HEK293T (cell line): Measurements from ENCODE around the gene MKLN1.
"Not testable (repeated sequence)": the region's sequence is repeated elsewhere in the genome, so short reads cannot be mapped to it uniquely, and the experiment has no call there.

Experiments used
- CTCF ChIA-PET: fragments of 350-600 bp; formaldehyde crosslinking; extraction: SDS; loops from one replicate; lab custom pipeline; 2021; ENCODE audit warnings: antibody characterized with exemption, inconsistent platforms; lab: Yijun Ruan, JAX
- POLR2A ChIA-PET: fragments of 350-600 bp; formaldehyde crosslinking; extraction: SDS; loops from one replicate; lab custom pipeline; 2020; ENCODE audit warnings: antibody characterized with exemption, inconsistent platforms; lab: Yijun Ruan, JAX
- DNase-seq: peaks from one replicate; pipeline ENCODE4 v3.0.0; 2012; ENCODE audit warnings: mixed read lengths; ENCODE audit errors: extremely low spot score
- ARNT ChIP-seq: fragments of 450-650 bp; IDR thresholded peaks from 2 replicates; pipeline ENCODE4 v1.6.1; 2017; ENCODE audit warnings: mild to moderate bottlenecking
- BHLHE40 ChIP-seq: fragments of 450-650 bp; IDR thresholded peaks from 2 replicates; pipeline ENCODE4 v1.6.1; 2016; ENCODE audit warnings: mild to moderate bottlenecking, moderate library complexity, borderline replicate concordance
- CTBP1 ChIP-seq: fragments of 450-650 bp; IDR thresholded peaks from 2 replicates; pipeline ENCODE4 v1.6.1; 2016; ENCODE audit warnings: borderline replicate concordance
- ELF4 ChIP-seq: fragments of 450-650 bp; IDR thresholded peaks from 2 replicates; pipeline ENCODE4 v1.6.1; 2017; ENCODE audit warnings: antibody characterized with exemption
- FOXA1 ChIP-seq: fragments of 450-650 bp; IDR thresholded peaks from 2 replicates; pipeline ENCODE4 v1.6.1; 2016; ENCODE audit warnings: mild to moderate bottlenecking
- FOXK2 ChIP-seq: fragments of 450-650 bp; IDR thresholded peaks from 2 replicates; pipeline ENCODE4 v1.6.1; 2016; ENCODE audit warnings: mild to moderate bottlenecking
- FOXM1 ChIP-seq: fragments of 450-650 bp; IDR thresholded peaks from 2 replicates; pipeline ENCODE4 v1.6.1; 2017; ENCODE audit warnings: mild to moderate bottlenecking, borderline replicate concordance
- HDGF ChIP-seq: fragments of 450-650 bp; IDR thresholded peaks from 2 replicates; pipeline ENCODE4 v1.6.1; 2017; ENCODE audit warnings: antibody characterized with exemption, borderline replicate concordance
- L3MBTL2 ChIP-seq: fragments of 450-650 bp; conservative IDR thresholded peaks from 2 replicates; pipeline ENCODE4 v1.6.1; 2016; ENCODE audit warnings: mild to moderate bottlenecking
- LEF1 ChIP-seq: fragments of 450-650 bp; IDR thresholded peaks from 2 replicates; pipeline ENCODE4 v1.6.1; 2017; ENCODE audit warnings: mild to moderate bottlenecking, borderline replicate concordance
- NFRKB ChIP-seq: fragments of 450-650 bp; IDR thresholded peaks from 2 replicates; pipeline ENCODE4 v1.6.1; 2016; ENCODE audit warnings: mild to moderate bottlenecking, moderate library complexity
- PKNOX1 ChIP-seq: fragments of 450-650 bp; IDR thresholded peaks from 2 replicates; pipeline ENCODE4 v1.6.1; 2016
- SP1 ChIP-seq: fragments of 450-650 bp; IDR thresholded peaks from 2 replicates; pipeline ENCODE4 v1.6.1; 2017
- SUZ12 ChIP-seq: fragments of 450-650 bp; IDR thresholded peaks from 2 replicates; pipeline ENCODE4 v1.6.1; 2016; ENCODE audit warnings: mild to moderate bottlenecking
- TARDBP ChIP-seq: fragments of 450-650 bp; IDR thresholded peaks from 2 replicates; pipeline ENCODE4 v1.6.1; 2016
- ZNF384 ChIP-seq: fragments of 450-650 bp; IDR thresholded peaks from 2 replicates; pipeline ENCODE4 v1.6.1; 2016

MKLN1 gene

DNA sequence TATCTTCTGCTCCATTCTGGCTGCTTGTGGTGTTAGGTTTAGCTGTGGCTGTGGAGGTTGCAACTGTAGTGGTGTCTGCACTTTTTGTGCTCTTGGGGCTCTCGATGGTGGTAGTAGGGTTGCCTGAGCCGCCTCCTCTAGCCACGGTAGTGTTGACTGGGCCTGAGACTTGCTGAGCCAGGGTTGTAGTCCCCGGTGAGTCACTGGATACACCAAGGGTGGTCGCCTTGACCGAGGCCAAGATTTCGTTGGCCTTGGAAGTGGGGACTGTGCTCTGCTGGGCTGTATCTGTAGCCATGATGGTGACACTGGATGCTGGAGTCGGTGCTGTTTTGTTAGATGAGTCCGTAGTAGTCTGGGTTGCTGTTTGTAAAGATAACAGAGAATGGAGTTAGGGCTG lies 183.4 kb downstream of the MKLN1 start:
- TF ChIP-seq ARNT: no peak
- TF ChIP-seq NFRKB: no peak
- TF ChIP-seq PKNOX1: no peak
- TF ChIP-seq ELF4: no peak
- TF ChIP-seq BHLHE40: no peak
- no peak for TF ChIP-seq HDGF
- TF ChIP-seq SUZ12: no peak
- no peak for TF ChIP-seq SP1
- TF ChIP-seq TARDBP: no peak
- no peak for TF ChIP-seq CTBP1
- TF ChIP-seq L3MBTL2: no peak
- no peak for TF ChIP-seq FOXM1
- TF ChIP-seq FOXA1: no peak
- no peak for TF ChIP-seq LEF1
- TF ChIP-seq FOXK2: no peak
- no peak for DNase-seq
- CTCF ChIA-PET: no interaction called here
- POLR2A ChIA-PET: no interaction called here

- TF ChIP-seq SP1 (no peak), SUZ12 (no peak), HDGF (no peak), FOXA1 (no peak), ZNF384 (no peak), CTBP1 (no peak), FOXK2 (no peak), LEF1 (no peak), NFRKB (no peak)
- no peak for DNase-seq
- ChIA-PET CTCF (interaction anchor here (0.6 kb wide), 1 partner anchor 1925 kb away, joined by 3 read pairs; no protein-coding TSS in a partner anchor), POLR2A (no interaction called here)
These were observed 184.3 kb downstream of the MKLN1 start for GRCh38 chr7:131511774-131512535.

GRCh38 chr7:131513245-131514061 lies 185.8 kb downstream of the MKLN1 start:
- ChIA-PET POLR2A (no interaction called here), CTCF (interaction anchor here (0.5 to 1.6 kb wide), 5 partner anchors 12 to 532 kb away, joined by 3 to 11 read pairs (median 4); no protein-coding TSS in a partner anchor)
- DNase-seq: peak; percentile 89
- TF ChIP-seq L3MBTL2 (no peak), FOXM1 (no peak), ARNT (no peak), CTBP1 (no peak), TARDBP (no peak), PKNOX1 (no peak), SUZ12 (no peak), LEF1 (no peak)

DNA sequence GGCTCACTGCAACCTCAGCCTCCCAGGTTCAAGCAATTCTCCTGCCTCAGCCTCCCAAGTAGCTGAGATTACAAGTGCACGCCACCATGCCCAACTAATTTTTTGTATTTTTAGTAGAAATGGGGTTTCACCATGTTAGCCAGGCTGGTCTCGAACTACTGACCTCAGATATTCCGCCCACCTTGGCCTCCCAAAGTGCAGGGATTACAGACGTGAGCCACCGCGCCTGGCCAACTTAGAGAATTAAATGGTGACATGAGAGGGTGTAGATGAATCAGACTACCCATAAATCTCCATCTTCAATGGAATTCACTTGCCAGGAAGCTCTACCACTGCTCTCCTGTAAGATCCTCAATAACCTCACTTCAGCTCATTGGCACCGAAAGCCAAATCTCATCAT lies 187.8 kb downstream of the MKLN1 start:
- POLR2A ChIA-PET, DNase-seq: not testable (repeated sequence)
- CTCF ChIA-PET: interaction anchor here (0.6 to 0.9 kb wide), 2 partner anchors 31 to 751 kb away, joined by 3 read pairs; no protein-coding TSS in a partner anchor

DNA sequence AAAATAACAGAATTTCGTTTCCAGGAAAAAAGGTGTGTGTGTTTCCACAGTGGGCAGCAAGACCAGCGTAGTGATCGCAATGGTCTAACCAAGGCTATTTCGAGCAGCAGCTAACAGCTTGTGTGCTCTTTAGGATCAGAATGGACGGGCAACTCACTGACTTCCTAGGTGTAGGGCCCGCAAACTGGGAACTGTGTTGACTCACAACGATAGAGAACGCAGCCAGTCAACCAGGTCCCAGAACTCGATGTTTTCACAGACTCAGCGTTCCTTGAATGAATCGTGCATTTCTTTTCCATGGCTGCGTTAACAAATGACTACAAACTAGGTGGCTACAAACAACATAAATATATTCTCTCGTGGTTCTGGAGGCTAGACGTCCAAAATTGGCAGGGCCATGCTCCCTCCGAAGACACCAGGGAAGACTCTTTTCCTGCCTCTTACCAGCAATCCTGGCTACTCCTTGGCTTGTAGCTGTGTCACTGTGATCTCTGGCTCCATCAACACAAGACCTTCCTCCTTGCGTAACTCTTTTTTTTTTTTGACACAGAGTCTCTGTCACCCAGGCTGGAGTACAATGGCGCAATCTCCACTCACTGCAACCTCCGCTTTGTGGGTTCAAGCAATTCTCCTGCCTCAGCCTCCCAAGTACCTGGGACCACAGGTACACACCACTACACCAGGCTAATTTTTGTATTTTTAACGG lies 189.7 kb downstream of the MKLN1 start:
- CTCF ChIA-PET: interaction anchor here (0.6 kb wide), 1 partner anchor 1447 kb away, joined by 7 read pairs; no protein-coding TSS in a partner anchor
- POLR2A ChIA-PET: no interaction called here
- no peak for DNase-seq
- TF ChIP-seq FOXM1 (no peak), BHLHE40 (no peak), LEF1 (no peak), PKNOX1 (no peak), SP1 (no peak), ELF4 (no peak), FOXA1 (no peak), ZNF384 (no peak), ARNT (no peak), SUZ12 (no peak), L3MBTL2 (no peak), NFRKB (no peak), TARDBP (no peak), FOXK2 (no peak), HDGF (no peak), CTBP1 (no peak)

DNA sequence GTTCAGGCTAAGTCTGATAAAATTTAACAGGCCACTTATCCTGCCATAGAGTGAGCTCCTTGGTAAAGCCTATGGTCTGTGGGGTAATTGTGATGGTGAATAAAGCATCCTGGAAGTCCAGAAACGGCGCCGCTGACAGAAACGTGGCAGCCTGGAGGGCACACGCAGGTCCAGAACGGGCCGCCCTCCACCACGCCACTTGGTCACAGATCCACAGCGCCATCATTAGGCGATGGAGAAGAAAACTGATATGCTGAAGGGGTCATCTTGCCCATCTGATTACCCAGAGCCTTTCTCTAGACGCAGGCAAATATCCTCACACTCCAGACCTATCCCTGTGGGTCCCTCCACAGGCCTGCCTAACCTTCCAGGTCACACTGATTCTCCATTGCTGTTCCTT lies 190.9 kb downstream of the MKLN1 start:
- POLR2A ChIA-PET: no interaction called here
- TF ChIP-seq L3MBTL2: no peak
- TF ChIP-seq LEF1: no peak
- TF ChIP-seq ARNT: no peak
- TF ChIP-seq FOXM1: no peak
- TF ChIP-seq HDGF: no peak
- no peak for TF ChIP-seq SP1
- no peak for TF ChIP-seq CTBP1
- TF ChIP-seq FOXA1: no peak
- no peak for TF ChIP-seq TARDBP
- no peak for TF ChIP-seq NFRKB
- TF ChIP-seq ZNF384: no peak
- no peak for TF ChIP-seq SUZ12
- CTCF ChIA-PET: no interaction called here

More for the DNA sequence above, 190.9 kb downstream of the MKLN1 start:
- no peak for DNase-seq
